Activated CD4-positive, CD25-positive, alpha-beta regulatory T cell treated with anti-CD3 and anti-CD28 coated beads, Interleukin-2, amount 50 U/mL, for 24 hours (primary cell): ENCODE data around the gene ASB10.

Experiments used
- ATAC-seq, 2 donors: fragments of 150-1000 bp; cut with Tn5 transposase; one replicate each; pipeline ENCODE4 v1.10.0; 2021; ENCODE audit warnings: mild to moderate bottlenecking in 1 of 2, moderate library complexity in 1 of 2

ASB10 gene, protein sequence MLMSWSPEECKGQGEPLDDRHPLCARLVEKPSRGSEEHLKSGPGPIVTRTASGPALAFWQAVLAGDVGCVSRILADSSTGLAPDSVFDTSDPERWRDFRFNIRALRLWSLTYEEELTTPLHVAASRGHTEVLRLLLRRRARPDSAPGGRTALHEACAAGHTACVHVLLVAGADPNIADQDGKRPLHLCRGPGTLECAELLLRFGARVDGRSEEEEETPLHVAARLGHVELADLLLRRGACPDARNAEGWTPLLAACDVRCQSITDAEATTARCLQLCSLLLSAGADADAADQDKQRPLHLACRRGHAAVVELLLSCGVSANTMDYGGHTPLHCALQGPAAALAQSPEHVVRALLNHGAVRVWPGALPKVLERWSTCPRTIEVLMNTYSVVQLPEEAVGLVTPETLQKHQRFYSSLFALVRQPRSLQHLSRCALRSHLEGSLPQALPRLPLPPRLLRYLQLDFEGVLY

DNA sequence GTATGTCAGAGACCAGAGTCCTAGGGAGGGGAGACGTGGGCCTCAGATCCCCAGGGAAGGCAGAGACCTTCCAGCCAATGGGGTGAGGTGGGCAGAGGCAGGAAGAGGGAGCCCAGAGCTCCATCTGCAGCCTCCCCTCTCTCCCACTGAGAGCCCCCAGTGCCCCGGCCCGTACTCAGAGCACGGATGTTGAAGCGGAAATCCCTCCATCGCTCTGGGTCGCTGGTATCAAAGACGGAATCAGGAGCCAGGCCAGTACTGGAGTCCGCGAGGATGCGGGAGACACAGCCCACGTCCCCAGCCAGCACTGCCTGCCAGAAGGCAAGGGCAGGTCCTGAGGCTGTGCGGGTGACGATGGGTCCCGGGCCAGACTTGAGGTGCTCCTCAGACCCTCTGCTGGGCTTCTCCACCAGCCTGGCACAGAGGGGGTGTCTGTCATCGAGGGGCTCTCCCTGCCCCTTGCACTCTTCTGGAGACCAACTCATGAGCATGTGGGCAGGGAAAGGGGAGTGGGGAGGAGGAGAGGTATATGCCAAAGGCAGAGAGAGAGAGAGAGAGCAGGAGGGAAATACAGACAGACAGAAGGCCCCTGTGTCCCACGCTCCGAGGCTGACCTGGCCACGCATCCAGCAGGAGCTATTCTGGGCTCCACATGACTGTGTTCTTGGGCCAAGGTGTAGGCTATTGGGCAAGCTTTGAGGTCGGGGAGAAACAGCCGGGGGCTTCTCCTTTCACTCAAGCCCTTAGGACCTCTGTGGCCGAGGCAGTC is at the start of gene ASB10:
TSS of gene ASB10 (minus strand) at position 611 of the 769 bp plus-strand sequence. CDS start at position 491, 120 bp downstream.
- no peak for ATAC-seq

DNA sequence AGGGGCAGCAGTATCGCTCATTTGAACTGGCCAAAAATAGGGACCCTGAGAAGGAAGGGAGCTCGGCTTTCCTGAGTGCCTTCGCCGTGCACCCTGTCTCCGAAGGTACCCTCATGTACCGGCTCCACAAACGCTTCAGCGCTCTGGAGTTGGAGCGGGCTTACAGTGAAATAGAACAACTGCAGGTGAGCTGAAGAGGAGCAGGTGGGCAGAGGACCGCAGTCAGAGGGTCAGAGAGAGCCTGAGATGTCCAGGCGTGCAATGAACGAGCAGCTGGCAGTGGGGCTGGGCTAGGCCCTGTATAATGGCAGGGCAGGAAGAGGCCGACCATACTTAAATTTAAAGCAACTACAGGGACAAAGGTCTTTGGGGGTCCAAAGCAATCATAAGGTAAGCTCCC is 49.4 kb upstream of the ASB10 start:
- ATAC-seq = no peak

DNA sequence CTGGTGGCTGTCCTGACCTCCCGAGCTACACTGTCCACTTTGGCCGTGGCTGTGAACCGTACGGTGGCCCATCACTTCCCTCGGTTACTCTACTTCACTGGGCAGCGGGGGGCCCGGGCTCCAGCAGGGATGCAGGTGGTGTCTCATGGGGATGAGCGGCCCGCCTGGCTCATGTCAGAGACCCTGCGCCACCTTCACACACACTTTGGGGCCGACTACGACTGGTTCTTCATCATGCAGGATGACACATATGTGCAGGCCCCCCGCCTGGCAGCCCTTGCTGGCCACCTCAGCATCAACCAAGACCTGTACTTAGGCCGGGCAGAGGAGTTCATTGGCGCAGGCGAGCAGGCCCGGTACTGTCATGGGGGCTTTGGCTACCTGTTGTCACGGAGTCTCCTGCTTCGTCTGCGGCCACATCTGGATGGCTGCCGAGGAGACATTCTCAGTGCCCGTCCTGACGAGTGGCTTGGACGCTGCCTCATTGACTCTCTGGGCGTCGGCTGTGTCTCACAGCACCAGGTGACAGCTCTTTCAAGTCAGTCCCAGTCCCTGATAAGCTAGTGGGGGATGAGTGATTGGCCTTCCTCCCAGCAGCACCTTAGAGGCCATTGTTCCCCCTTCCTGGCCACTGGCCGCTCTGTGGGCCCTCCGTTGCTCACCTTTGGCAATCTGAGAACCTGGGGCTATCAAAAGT is 48.2 kb upstream of the ASB10 start:
- no peak for ATAC-seq

DNA sequence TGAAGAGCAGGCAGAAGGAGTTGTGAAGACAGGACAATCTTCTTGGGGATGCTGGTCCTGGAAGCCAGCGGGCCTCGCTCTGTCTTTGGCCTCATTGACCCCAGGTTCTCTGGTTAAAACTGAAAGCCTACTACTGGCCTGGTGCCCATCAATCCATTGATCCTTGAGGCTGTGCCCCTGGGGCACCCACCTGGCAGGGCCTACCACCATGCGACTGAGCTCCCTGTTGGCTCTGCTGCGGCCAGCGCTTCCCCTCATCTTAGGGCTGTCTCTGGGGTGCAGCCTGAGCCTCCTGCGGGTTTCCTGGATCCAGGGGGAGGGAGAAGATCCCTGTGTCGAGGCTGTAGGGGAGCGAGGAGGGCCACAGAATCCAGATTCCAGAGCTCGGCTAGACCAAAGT is 46.8 kb upstream of the ASB10 start:
- ATAC-seq = no peak

DNA sequence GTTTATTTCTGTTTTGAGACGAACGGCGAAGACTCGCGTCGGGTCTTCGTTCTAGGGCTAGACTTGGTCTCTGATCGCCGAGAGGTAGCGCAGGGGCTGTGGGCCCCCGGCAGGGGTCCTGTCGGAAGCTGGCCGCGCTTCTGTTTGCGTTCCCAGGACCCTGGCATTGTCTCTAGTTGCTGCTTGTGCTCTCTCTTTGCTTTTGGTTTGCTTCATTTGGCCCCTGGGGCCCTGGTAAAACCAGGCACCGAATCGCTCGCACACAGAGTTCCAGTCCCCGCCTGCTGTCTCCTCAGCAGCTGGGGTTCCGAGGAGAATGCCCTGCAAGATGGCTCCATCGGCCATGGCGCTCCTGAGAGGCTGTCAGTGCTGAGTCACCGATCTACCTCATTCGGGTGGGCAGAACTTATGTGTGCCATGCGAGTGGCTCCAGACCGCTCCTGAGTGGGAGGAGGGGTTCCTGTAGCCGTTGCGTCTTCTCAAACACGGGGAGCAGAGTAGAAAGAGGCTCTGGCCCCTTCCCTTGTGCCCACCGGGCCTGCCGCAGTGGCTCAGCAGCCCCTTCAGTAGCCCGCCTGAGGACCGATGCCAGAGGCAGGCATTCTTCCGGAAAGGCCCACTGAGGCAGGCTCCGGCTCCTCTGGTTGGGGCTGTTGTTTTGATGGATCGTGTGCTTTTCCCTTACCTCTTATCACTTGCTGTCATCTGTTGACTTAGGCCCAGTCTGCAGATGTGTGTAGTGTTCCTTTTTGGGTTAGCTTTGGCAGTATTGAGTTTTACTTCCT is 46.1 kb upstream of the ASB10 start:
- peak; percentile 89 to 90 for ATAC-seq

DNA sequence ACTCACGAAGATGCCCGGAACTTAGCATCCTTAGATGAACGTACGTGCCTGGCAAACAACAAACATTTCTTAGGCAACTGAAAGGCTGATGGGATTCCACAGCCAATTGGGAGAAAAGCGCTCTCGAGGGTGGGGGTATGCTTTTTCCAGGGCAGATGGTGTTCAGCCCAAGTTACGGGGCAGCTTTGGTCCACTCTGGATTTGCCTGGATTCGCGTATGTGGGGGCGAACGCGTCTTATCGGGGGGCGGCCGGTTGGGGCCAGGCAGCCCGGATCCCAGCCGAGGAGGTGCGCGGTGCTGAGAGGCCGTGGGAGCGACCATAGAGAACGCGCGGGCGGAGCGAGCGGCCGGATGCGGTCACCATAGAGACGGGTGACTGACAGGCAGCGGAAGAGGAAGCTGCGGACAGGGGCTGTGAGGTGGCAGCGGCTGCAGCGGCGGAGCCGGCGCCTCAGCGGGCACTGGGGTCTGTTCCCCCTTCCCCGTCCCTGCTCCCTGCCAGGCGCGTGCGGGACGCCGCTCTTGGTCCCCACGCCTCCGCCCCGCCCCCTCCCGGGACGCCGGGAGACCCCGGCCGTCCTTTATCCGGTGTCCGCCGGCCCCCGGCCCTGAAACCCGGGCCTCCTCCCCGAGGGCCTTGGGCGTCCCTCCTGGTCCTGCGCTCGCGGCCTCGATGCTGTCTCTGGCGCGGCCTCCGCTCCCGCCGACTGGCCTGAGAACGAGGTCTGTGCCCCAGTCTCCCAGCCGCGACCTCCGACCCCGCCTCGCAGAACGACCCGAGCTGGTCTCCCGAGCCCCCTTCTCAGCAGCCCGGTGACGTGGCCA is 45.3 kb upstream of the ASB10 start, which contains the start of gene CHPF2:
TSS of gene CHPF2 (plus strand) at position 393 of the 826 bp plus-strand sequence. CDS start 1,529 bp downstream, outside the sequence.
- ATAC-seq = peak; percentile 92 to 94

DNA sequence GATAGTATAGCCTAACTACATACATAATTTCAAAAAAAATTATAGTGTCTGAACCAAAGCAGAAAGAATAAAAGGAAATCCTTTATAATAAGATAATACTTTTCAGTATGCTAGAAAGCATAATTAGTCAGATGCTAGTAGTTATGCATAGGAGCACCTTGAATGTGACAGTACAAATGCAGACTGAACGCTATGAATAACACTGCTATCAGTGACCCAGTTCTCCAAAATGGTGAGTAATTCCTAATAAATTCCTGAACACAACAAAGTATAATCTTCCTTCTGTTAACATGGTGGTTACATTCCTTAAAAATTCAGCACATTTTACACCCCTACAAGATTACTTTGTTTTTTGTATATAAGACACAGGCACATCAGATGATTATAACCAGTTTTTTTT is 44.0 kb upstream of the ASB10 start:
- ATAC-seq = no peak

DNA sequence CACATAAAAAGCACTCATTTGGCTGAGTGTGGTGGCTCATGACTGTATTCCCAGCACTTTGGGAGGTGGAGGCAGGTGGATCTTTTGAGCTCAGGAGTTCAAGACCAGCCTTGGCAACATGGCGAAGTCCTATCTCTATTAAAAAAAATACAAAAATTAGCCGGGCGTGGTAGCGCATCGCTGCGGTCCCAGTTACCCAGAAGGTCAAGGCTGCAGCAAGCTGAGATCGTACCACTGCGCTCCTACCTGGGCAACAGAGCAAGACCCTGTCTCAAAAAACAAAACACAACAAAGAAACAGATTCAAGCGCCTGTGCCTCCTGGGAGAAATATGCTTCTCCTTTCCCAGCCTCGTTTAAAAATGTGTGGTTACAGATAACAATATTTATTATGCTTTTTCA is 42.2 kb upstream of the ASB10 start:
- ATAC-seq = no peak

DNA sequence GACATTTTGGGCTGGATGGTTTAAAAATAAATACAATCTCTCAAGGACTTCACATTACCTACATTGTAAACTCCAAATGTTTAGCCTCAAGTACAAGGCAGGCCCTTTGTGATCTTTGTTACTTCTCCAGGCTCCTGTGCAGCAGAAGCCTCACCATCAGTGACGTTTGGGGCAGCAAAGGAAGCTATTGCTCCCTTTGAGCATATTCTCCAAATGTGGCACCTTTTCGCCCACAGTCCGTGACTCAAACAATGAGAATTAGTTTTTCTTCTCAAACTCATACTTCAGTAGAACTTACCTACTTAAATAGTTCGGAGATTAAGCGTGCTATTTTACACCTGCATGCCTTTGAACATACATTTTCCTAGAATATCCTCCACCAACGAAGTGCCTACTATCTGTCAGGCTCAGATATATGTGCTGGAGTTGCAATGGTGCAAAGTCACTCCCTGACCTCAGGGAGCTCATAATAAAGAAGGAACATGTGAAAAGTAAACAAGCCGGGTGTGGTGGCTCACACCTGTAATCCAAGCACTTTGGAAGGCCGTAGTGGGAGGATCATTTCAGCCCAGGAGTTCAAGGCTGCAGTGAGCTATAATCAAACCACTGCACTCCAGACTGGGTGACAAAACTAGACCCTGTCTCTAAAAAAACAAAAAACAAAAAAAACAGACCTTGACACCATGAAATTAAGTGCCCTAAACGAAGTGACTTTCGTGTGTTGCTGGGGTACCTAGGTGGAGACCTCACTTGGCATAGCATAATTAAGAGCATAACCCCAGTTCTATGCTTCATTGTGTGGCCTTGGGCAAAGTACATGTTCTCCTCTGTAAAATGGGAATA is 41.2 kb upstream of the ASB10 start:
- ATAC-seq = no peak

DNA sequence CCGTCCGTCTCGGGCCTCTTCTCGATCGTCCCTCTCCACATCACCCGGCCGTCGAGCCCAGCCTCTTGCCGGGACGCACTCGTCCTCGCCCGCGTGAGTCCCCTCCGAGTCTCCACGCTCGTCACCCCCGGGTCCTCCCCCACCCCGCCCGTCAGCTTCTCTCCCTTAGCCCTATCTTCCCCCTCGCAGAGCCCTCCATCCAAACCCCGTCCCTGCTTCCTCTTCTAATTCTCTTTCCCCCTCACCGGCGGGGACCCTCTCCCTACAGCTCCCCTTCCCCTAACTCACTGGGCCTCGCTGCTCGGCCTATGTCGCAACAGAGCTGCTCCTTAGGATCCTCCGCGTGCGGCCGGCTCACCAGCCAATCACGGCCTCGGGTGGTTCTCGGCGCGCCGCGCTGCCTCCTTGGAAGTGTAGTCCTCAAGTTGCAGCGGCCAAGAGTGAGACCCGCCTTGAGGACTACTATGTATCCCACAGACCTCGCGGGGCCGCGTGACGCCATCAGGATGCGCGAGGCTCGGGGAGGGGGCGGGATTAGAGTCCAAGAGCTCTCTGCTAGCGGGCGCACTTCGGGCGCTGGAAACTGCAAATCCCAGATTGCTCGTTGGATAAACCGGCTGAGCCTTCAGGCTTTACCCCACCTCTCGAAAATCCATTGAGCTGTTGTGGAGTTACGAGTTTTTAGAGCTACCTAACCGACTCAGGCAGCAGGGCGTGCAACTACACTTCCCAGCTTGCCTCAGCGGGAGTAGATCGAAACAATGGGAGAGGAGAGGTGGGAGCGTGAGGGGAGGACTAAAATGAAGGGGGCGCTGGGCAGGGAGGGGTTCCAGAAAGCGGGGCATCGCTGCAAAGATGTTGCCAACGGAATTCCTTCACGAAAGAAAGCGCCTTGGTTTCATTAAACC is 40.1 kb upstream of the ASB10 start, which contains the start of gene ABCF2:
TSS of gene ABCF2 (minus strand) at position 331 of the 908 bp plus-strand sequence. CDS start 747 bp downstream, outside the sequence.
- peak; percentile 100 for ATAC-seq

DNA sequence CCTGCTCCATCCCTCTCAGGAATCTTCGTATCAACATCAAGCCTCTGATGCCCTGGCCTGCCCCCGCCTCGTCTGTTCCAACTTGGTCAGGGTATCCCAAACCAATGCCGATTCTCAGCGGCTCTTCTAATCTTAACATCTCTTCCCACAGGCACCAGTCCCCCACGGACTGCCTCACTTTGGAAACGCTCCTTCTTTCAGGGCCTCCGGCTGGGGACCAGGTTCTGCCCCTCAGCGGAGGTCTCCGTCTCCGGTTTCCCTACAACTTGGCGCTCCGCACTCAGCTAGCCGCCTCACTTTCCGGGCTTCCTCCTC is 39.5 kb upstream of the ASB10 start:
- no peak for ATAC-seq

DNA sequence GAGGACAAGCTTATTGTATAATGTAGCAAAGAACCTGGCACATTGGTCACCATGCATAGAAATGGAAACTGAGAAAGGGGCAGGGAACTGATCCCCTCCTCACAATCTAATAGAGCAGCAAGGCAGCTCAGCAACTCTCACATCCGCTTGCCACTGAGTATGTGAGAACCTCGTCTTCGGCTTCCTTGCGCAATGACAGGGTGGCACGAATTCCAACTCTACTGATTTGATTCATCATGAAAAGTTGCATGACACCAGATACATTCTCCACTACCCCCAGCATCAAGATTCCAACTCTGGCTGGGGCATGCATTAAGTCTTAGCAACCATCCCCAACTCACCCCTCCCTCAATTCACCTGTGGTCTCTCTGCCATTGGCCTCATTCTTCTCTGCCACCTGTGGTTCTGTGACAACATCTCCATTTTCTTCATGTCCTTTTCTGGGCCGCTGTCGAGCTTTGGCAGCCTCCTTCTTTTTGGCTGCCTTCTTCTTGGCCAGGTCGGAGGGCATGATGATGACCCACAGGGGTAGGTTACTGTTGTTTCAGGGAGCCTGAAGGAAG is 39.0 kb upstream of the ASB10 start:
- ATAC-seq = no peak

DNA sequence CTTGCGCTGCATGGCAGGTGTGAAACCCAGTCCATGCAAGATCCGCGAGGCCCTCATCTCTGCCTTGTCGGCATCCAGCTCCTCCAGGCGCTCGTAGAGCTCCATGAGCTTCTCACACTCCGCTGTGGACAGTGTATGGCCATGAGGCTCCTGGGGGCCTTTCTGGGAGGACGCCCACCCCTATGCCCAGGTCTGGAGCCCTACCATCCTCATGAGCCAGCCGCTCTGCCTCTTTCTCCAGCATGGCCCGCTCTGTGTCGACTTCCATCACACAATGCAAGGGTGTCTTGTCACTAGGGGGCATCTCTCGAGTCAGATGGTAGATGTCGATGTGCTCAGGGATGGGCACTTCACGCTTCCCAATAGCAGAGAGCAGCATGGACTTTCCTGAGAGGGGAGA is 36.7 kb upstream of the ASB10 start:
- no peak for ATAC-seq

DNA sequence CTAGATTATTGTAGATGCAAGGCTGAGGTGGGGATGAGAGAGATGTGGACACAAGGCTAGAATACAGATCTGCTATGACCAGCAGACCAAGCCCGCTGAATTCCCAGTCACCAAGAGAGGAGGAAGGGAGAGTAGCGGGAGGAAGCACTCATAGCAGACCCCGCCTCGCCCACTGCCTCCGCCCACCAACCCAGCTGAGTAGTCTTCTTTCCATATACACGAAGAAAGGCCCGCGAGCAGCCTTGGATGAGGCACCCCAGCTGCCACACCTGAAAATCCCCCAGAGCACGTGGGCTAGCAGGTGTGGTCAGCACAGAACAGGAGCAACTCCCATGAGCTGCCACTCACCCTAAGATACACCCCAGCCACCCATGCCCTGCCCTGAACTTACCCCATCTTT is 31.1 kb upstream of the ASB10 start:
- ATAC-seq = no peak

DNA sequence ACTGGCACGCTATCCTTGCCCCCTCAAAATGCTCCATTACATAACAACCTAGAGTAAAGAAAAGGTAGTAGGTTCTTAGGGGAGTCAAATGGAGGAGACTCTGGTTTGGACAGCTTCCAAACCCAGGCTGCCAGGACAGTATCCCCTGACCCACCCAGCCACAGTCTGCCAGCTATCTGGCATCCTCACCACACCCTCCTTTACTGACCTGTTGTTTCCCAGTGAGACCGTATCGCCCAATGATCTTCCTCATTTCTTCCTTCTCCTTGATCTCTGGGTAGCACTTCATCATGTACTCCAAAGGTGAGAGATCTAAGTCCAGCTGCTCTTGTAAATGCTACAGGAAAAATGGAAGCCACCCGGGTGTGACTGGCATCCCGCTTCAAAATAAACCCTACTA is 28.3 kb upstream of the ASB10 start:
- ATAC-seq = no peak

DNA sequence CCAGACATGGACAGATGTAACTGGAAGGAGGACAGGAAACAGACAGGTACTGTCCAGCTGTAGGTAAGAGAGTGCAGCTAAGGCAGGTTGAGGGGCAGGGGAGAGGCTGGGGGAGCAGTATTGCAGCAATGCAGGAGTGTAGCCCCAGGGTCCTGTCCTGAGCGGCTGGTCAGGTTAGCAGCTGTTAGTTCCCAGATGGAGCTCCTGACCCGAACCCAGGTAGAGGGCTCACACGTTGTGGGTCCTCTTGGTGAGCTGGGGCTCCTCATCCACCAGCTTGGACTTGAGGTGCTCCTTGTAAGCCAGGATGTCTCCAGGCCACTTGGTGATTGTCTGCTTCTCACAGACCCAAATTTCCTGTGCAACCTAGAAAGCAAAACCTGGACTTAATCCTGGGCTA is 26.8 kb upstream of the ASB10 start:
- ATAC-seq = no peak

DNA sequence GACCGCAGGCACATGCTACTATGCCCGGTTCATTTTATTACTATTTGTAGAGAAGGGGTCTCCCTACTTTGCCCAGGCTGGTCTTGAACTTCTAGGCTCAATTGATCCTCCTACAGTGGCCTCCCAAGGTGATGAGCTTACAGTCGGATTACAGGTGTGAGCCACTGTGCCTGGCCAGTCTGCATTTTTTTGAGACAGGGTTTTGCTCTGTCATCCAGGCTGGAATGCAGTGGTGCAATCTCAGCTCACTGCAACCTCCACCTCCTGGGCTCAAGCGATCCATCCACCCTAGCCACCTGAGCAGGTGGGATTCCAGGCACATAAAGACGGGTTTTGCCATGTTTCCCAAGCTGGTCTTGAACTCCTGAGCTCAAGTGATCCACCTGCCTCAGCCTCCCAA is 25.6 kb upstream of the ASB10 start:
- no peak for ATAC-seq

DNA sequence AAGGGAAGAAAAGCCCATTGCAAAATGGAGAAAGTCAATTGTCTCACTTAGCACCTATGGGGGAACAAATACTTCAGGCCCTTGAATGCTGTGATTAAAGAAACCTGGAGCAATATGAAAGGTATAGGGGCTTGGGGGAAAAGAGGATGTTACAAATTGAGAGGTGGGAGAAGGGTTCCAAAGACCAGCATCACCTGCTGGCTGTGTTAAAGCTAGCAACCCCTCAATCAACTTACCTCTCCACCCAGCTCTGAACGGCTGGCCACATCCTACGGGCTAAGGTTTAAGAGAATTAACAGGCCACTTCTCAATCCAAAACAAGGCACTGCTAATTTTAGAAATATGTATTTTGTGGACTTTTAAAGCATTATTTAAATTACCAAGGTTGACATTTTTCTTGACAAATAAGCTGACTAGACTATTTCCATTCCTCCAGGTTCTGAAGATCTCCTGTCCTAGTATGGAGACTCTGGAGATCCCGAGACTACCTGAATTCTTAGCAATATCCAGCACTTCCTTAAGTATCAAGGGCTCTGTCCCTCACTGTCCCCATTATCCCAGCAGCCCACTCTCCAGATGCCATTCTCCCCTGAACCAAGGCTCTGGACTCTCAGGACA is 24.2 kb upstream of the ASB10 start:
- ATAC-seq = no peak
